Keratinocyte (primary cell): ENCODE data around the gene PLAU. TPM values are rescaled to one million over a fixed set of nuclear protein-coding genes. Genes with fewer than 3 reads are reported as not detected.

Experiments used
- DNase-seq: peaks from one replicate; pipeline ENCODE4 v3.0.0-alpha.2; 2011; ENCODE audit warnings: low read depth, missing footprints, low spot score
- FAIRE-seq: peaks from 2 replicates; lab custom pipeline; 2011; peaks lifted over from hg19 to GRCh38; lab: Jason Lieb, UNC
- H2AFZ ChIP-seq: 2 replicates; pipeline ENCODE4 v1.6.0; 2012; ENCODE audit warnings: low read length, control low read depth, inconsistent platforms; ENCODE audit not compliant: control insufficient read depth
- H3K27ac ChIP-seq: 2 replicates; pipeline ENCODE4 v1.5.1; 2011; ENCODE audit warnings: low read length; ENCODE audit not compliant: control insufficient read depth, insufficient read depth
- H3K27me3 ChIP-seq: 3 replicates; pipeline ENCODE4 v1.6.0; 2011; ENCODE audit warnings: low read length; ENCODE audit not compliant: control insufficient read depth, insufficient read depth; ENCODE audit errors: extremely low read depth
- H3K36me3 ChIP-seq, 2 experiments: 2 replicates in 1 of 2; 3 replicates in 1 of 2; pipeline ENCODE4 v1.5.1; 2011; ENCODE audit warnings: low read length in 2 of 2, mild to moderate bottlenecking in 1 of 2; ENCODE audit not compliant: control insufficient read depth in 2 of 2, insufficient read depth in 2 of 2; ENCODE audit errors: extremely low read depth in 1 of 2
- H3K4me1 ChIP-seq: 3 replicates; pipeline ENCODE4 v1.5.1; 2011; ENCODE audit warnings: low read length; ENCODE audit not compliant: control insufficient read depth, insufficient read depth; ENCODE audit errors: extremely low read depth
- H3K4me2 ChIP-seq: 3 replicates; pipeline ENCODE4 v1.6.0; 2011; ENCODE audit warnings: low read depth, low read length; ENCODE audit not compliant: control insufficient read depth, insufficient read depth; ENCODE audit errors: extremely low read depth
- H3K4me3 ChIP-seq, 3 experiments: fragments of 200-600 bp in 1 of 3; sonication (generic) in 1 of 3; 2 replicates in 2 of 3; 3 replicates in 1 of 3; pipeline ENCODE4 v1.5.1; 2011 to 2016; ENCODE audit warnings: low read length in 3 of 3, mild to moderate bottlenecking in 3 of 3, control low read depth in 2 of 3, inconsistent platforms in 1 of 3, low read depth in 1 of 3, mixed read lengths in 1 of 3, mixed run types in 1 of 3, moderate library complexity in 1 of 3; ENCODE audit not compliant: control insufficient read depth in 2 of 3, insufficient read depth in 2 of 3; ENCODE audit errors: extremely low read depth in 1 of 3
- H3K79me2 ChIP-seq: 2 replicates; pipeline ENCODE4 v1.6.0; 2012; ENCODE audit warnings: low read length; ENCODE audit not compliant: control insufficient read depth, insufficient read depth
- H3K9ac ChIP-seq: 3 replicates; pipeline ENCODE4 v1.6.0; 2011; ENCODE audit warnings: low read length; ENCODE audit not compliant: control insufficient read depth, insufficient read depth; ENCODE audit errors: extremely low read depth
- H3K9me1 ChIP-seq: 3 replicates; pipeline ENCODE4 v1.6.0; 2011; ENCODE audit warnings: low read length; ENCODE audit not compliant: control insufficient read depth, insufficient read depth; ENCODE audit errors: extremely low read depth
- H3K9me3 ChIP-seq: 2 replicates; pipeline ENCODE4 v1.5.1; 2012; ENCODE audit warnings: low read depth, low read length; ENCODE audit not compliant: control insufficient read depth
- H4K20me1 ChIP-seq: 3 replicates; pipeline ENCODE4 v1.6.0; 2011; ENCODE audit warnings: low read length; ENCODE audit not compliant: control insufficient read depth, insufficient read depth; ENCODE audit errors: extremely low read depth
- CTCF ChIP-seq, 3 experiments: IDR thresholded peaks in 1 of 3; conservative IDR thresholded peaks in 1 of 3; optimal IDR thresholded peaks in 1 of 3; 2 replicates in 2 of 3; 3 replicates in 1 of 3; pipeline versions ENCODE3 to v1.5.1; 2011; ENCODE audit warnings: low read length in 3 of 3, mild to moderate bottlenecking in 3 of 3, moderate library complexity in 2 of 3, control low read depth in 1 of 3, inconsistent platforms in 1 of 3; ENCODE audit not compliant: insufficient read depth in 2 of 3; ENCODE audit errors: extremely low read depth in 1 of 3
- EZH2 ChIP-seq: IDR thresholded peaks from one replicate; pipeline ENCODE4 v1.6.1; 2012; ENCODE audit warnings: inconsistent platforms, mild to moderate bottlenecking, low read length, moderate library complexity
- dilution Hi-C: fragments of 300-500 bp; cut with MboI; formaldehyde crosslinking; loops from one replicate; pipeline ENCODE4 v1.7.0; 2020; ENCODE audit warnings: low sequenced_read_pairs; ENCODE audit not compliant: extremely low pct_ligation_motif_present
- polyA plus RNA-seq, 5 experiments: library from polyadenylated mRNA; depleted of rRNA in 3 of 5; stranded (reverse) in 3 of 5; stranded (forward) in 1 of 5; unstranded in 1 of 5; fragments of >200 nt; gene quantifications; 1 replicate in 1 of 5; 2 replicates in 3 of 5; 3 replicates in 1 of 5; pipeline versions ENCODE4 v1.2.1 to v1.2.3, GENCODE V29; 2011 to 2012; ENCODE audit warnings: missing spikeins in 2 of 5, low read depth in 1 of 5, low replicate concordance in 1 of 5

Gene PLAU
- polyA plus RNA-seq, 1 donor (not counting 4 experiments of a cell fraction or from before 2014, with no cell fraction given) = 262 TPM

GRCh38 chr10:73941300-73941699 is 30.4 kb downstream of the PLAU start:
- no peak for DNase-seq
- no peak overlapping the region for H3K9ac ChIP-seq
- TF ChIP-seq EZH2 = no peak
- no peak for TF ChIP-seq CTCF (optimal IDR thresholded peaks at IDR 0.05 in 1 of 3, IDR thresholded peaks at IDR 0.05 in 1 of 3, conservative IDR thresholded peaks at IDR 0.05 in 1 of 3; ENCODE audit: extremely low read depth in 1 of 3, insufficient read depth in 2 of 3, low read length in 3 of 3)

GRCh38 chr10:73944356-73945100 is 33.6 kb downstream of the PLAU start:
- H3K36me3 ChIP-seq = no peaks in the 10 kb centered on the region
- peaks cover 10% of the 10 kb centered on the region for H3K4me1 ChIP-seq
- no peaks in the 10 kb centered on the region for H3K9me1 ChIP-seq
- no peak overlapping the region for H2AFZ ChIP-seq
- no peak overlapping the region for H3K9ac ChIP-seq
- H3K27me3 ChIP-seq = no peaks in the 10 kb centered on the region
- no peak overlapping the region for H3K4me3 ChIP-seq
- no peaks in the 10 kb centered on the region for H3K9me3 ChIP-seq
- no peak overlapping the region for H3K4me2 ChIP-seq
- DNase-seq (no peak), FAIRE-seq (no peak)
- no peaks in the 10 kb centered on the region for H3K79me2 ChIP-seq
- H3K27ac ChIP-seq = no peak overlapping the region
- dilution Hi-C loops = no loop called here
- no peaks in the 10 kb centered on the region for H4K20me1 ChIP-seq
- no peak for TF ChIP-seq EZH2
- TF ChIP-seq CTCF (optimal IDR thresholded peaks at IDR 0.05 in 1 of 3, IDR thresholded peaks at IDR 0.05 in 1 of 3, conservative IDR thresholded peaks at IDR 0.05 in 1 of 3; ENCODE audit: extremely low read depth in 1 of 3, insufficient read depth in 2 of 3, low read length in 3 of 3) = no peak

More at GRCh38 chr10:73941300-73941699, 30.4 kb downstream of the PLAU start:
- no peaks in the 10 kb centered on the region for H3K9me1 ChIP-seq
- H3K27ac ChIP-seq = no peak overlapping the region
- no peaks in the 10 kb centered on the region for H3K36me3 ChIP-seq
- no peak overlapping the region for H3K4me3 ChIP-seq
- H3K4me2 ChIP-seq = no peak overlapping the region
- dilution Hi-C loops = no loop called here
- no peaks in the 10 kb centered on the region for H3K9me3 ChIP-seq
- FAIRE-seq = no peak
- peaks cover 25% of the 10 kb centered on the region for H3K4me1 ChIP-seq
- no peaks in the 10 kb centered on the region for H3K79me2 ChIP-seq
- no peaks in the 10 kb centered on the region for H4K20me1 ChIP-seq
- no peak overlapping the region for H2AFZ ChIP-seq
- H3K27me3 ChIP-seq = no peaks in the 10 kb centered on the region
